WERI-Rb-1 (cell line): ENCODE data around the gene MACIR.

Source experiments
- DNase-seq: peaks from one replicate; pipeline ENCODE4 v3.0.0-alpha.2; 2020
- H3K27ac ChIP-seq: fragments of 250-450 bp; sonication (Bioruptor Pico); 2 replicates; pipeline ENCODE4 v1.5.1; 2020; ENCODE audit warnings: mild to moderate bottlenecking, moderate library complexity
- H3K27me3 ChIP-seq: fragments of 250-450 bp; sonication (Bioruptor Pico); 2 replicates; pipeline ENCODE4 v1.5.1; 2021; ENCODE audit warnings: mild to moderate bottlenecking, low read depth, moderate library complexity; ENCODE audit not compliant: insufficient read depth, severe bottlenecking
- H3K36me3 ChIP-seq: fragments of 250-450 bp; sonication (Bioruptor Pico); 2 replicates; pipeline ENCODE4 v1.5.1; 2020; ENCODE audit warnings: mild to moderate bottlenecking, moderate library complexity
- H3K4me3 ChIP-seq: 2 replicates; pipeline ENCODE4 v1.5.1; 2011; ENCODE audit warnings: low read depth, mild to moderate bottlenecking, control low read depth, low read length
- H3K9me3 ChIP-seq: fragments of 250-450 bp; sonication (Bioruptor Pico); 2 replicates; pipeline ENCODE4 v1.5.1; 2021; ENCODE audit warnings: mild to moderate bottlenecking, moderate library complexity; ENCODE audit not compliant: severe bottlenecking
- CTCF ChIP-seq: IDR thresholded peaks from 2 replicates; pipeline ENCODE4 v1.5.1; 2011; ENCODE audit warnings: low read depth, mild to moderate bottlenecking, control low read depth, inconsistent platforms, low read length

Gene MACIR

GRCh38 chr5:103260951-103261350 is 2.4 kb downstream of the MACIR start:
- no peaks in the 10 kb centered on the region for H3K36me3 ChIP-seq
- H3K9me3 ChIP-seq = no peaks in the 10 kb centered on the region
- H3K4me3 ChIP-seq = no peak overlapping the region
- H3K27ac ChIP-seq = no peak overlapping the region
- no peaks in the 10 kb centered on the region for H3K27me3 ChIP-seq
- TF ChIP-seq CTCF = no peak
- no peak for DNase-seq

- no peak for TF ChIP-seq CTCF
- Histone ChIP-seq H3K27me3 (no peaks in the 10 kb centered on the region), H3K27ac (no peak overlapping the region), H3K4me3 (no peak overlapping the region), H3K36me3 (no peaks in the 10 kb centered on the region), H3K9me3 (no peaks in the 10 kb centered on the region)
- DNase-seq = no peak
These were observed 3.9 kb downstream of the MACIR start for GRCh38 chr5:103262422-103262871.

GRCh38 chr5:103263054-103263453 is 4.5 kb downstream of the MACIR start:
- TF ChIP-seq CTCF = no peak
- H3K36me3 ChIP-seq = no peaks in the 10 kb centered on the region
- DNase-seq = no peak

GRCh38 chr5:103264508-103264907 is 5.9 kb downstream of the MACIR start:
- no peak for TF ChIP-seq CTCF
- H3K4me3 ChIP-seq = no peak overlapping the region
- H3K36me3 ChIP-seq = no peaks in the 10 kb centered on the region
- H3K9me3 ChIP-seq = no peaks in the 10 kb centered on the region
- H3K27ac ChIP-seq = no peak overlapping the region
- no peak for DNase-seq
- H3K27me3 ChIP-seq = no peaks in the 10 kb centered on the region

More at GRCh38 chr5:103263054-103263453, 4.5 kb downstream of the MACIR start:
- Histone ChIP-seq H3K9me3 (no peaks in the 10 kb centered on the region), H3K27ac (no peak overlapping the region), H3K4me3 (no peak overlapping the region), H3K27me3 (no peaks in the 10 kb centered on the region)

GRCh38 chr5:103270581-103270980 is 12.0 kb downstream of the MACIR start:
- TF ChIP-seq CTCF = no peak
- DNase-seq = no peak
- Histone ChIP-seq H3K9me3 (no peaks in the 10 kb centered on the region), H3K27ac (no peak overlapping the region), H3K36me3 (no peaks in the 10 kb centered on the region), H3K4me3 (no peak overlapping the region), H3K27me3 (no peaks in the 10 kb centered on the region)

GRCh38 chr5:103271570-103272289 is 13.2 kb downstream of the MACIR start:
- no peak overlapping the region for H3K27ac ChIP-seq
- H3K36me3 ChIP-seq = peaks cover 6% of the 10 kb centered on the region; the same call in 1 of the 2 replicates
- no peak for DNase-seq
- no peaks in the 10 kb centered on the region for H3K27me3 ChIP-seq
- no peak for TF ChIP-seq CTCF
- no peaks in the 10 kb centered on the region for H3K9me3 ChIP-seq
- H3K4me3 ChIP-seq = no peak overlapping the region
